A673 (cell line): ENCODE results near the gene CRY1. TPM values are rescaled to one million over a fixed set of nuclear protein-coding genes. Genes with fewer than 3 reads are reported as not detected.

Experiments used
- BruUV-seq: library from RNA; stranded (reverse); fragments of 400-500 nt; replicated peaks from 2 replicates; lab custom pipeline; 2021; lab: Mats Ljungman, UMichigan
- CTCF ChIA-PET: fragments of 300-600 bp; sonication (Branson Sonifier 250); formaldehyde crosslinking; loops from one replicate; lab custom pipeline; 2022; ENCODE audit warnings: antibody characterized with exemption; lab: Charles Lee
- POLR2A ChIA-PET: fragments of 300-600 bp; sonication (Branson Sonifier 250); formaldehyde crosslinking; loops from one replicate; lab custom pipeline; 2022; ENCODE audit warnings: antibody characterized with exemption; ENCODE audit not compliant: low non-redundant PET; lab: Charles Lee
- DNase-seq: peaks from one replicate; pipeline ENCODE4 v3.0.0-alpha.2; 2015; ENCODE audit warnings: low spot score
- H3K27ac ChIP-seq: fragments of 200-600 bp; sonication (generic); 2 replicates; pipeline ENCODE4 v1.5.1; 2016; ENCODE audit warnings: mixed run types, low read depth, mild to moderate bottlenecking, mixed read lengths, antibody characterized with exemption, low read length; ENCODE audit not compliant: poor library complexity, severe bottlenecking
- H3K27me3 ChIP-seq: fragments of 200-600 bp; sonication (generic); replicated peaks from 2 replicates; pipeline ENCODE4 v1.6.1; 2017; ENCODE audit warnings: mixed run types, low read depth, mild to moderate bottlenecking, mixed read lengths, antibody characterized with exemption, low read length; ENCODE audit not compliant: insufficient read depth, poor library complexity
- H3K36me3 ChIP-seq: fragments of 200-600 bp; sonication (generic); 2 replicates; pipeline ENCODE4 v1.6.1; 2016; ENCODE audit warnings: mixed run types, mild to moderate bottlenecking, mixed read lengths, antibody characterized with exemption, low read length; ENCODE audit not compliant: insufficient read depth, poor library complexity, severe bottlenecking
- H3K4me1 ChIP-seq: fragments of 200-600 bp; sonication (generic); 2 replicates; pipeline ENCODE4 v1.6.1; 2017; ENCODE audit warnings: mixed run types, mild to moderate bottlenecking, mixed read lengths, antibody characterized with exemption, low read length; ENCODE audit not compliant: insufficient read depth, poor library complexity, severe bottlenecking
- H3K4me3 ChIP-seq: fragments of 200-600 bp; sonication (generic); 2 replicates; pipeline ENCODE4 v1.5.1; 2016; ENCODE audit warnings: low read depth, mixed run types, mild to moderate bottlenecking, mixed read lengths, low read length; ENCODE audit not compliant: poor library complexity, severe bottlenecking
- H3K9me3 ChIP-seq: fragments of 200-600 bp; sonication (generic); 2 replicates; pipeline ENCODE4 v1.6.1; 2016; ENCODE audit warnings: mixed run types, low read depth, mild to moderate bottlenecking, mixed read lengths, antibody characterized with exemption, low read length; ENCODE audit not compliant: poor library complexity, severe bottlenecking
- CTCF ChIP-seq: fragments of 300-800, 200-600 bp; sonication (generic); conservative IDR thresholded peaks from 2 replicates; pipeline ENCODE4 v1.5.1; 2017; ENCODE audit warnings: low read depth, mild to moderate bottlenecking, antibody characterized with exemption, low read length, moderate library complexity, mixed read lengths
- EZH2 ChIP-seq: fragments of 200-600 bp; sonication (generic); IDR thresholded peaks from 2 replicates; pipeline ENCODE4 v1.6.1; 2017; ENCODE audit warnings: borderline replicate concordance, low read depth, mild to moderate bottlenecking, mixed read lengths, antibody characterized with exemption, low read length; ENCODE audit not compliant: poor library complexity, severe bottlenecking
- intact Hi-C: fragments of 100-400 bp; cut with micrococcal nuclease; formaldehyde crosslinking; loops from one replicate; pipeline ENCODE4 v1.10.0; 2022; ENCODE audit not compliant: unreplicated experiment
- total RNA-seq: library from RNA; stranded (reverse); gene quantifications from 2 replicates; pipeline ENCODE4 v1.2.3, GENCODE V29; 2021

The CRY1 gene
- total RNA-seq, 1 experiment from 2014 or later: 41.0 TPM

GRCh38 chr12:107107381-107107780 is 14.0 kb upstream of the CRY1 start:
- no peak for TF ChIP-seq EZH2
- TF ChIP-seq CTCF: no peak
- ChIA-PET CTCF (no interaction called here), POLR2A (no interaction called here)
- H3K4me3 ChIP-seq: no peak overlapping the region
- no peak overlapping the region for H3K27ac ChIP-seq
- no peak for DNase-seq
- intact Hi-C loops: loop anchor here (10.0 kb wide), 1 partner anchor 723 kb away; no protein-coding TSS in a partner anchor
- no TSS peak for BruUV-seq
- no peaks in the 10 kb centered on the region for H3K27me3 ChIP-seq
- no peaks in the 10 kb centered on the region for H3K9me3 ChIP-seq
- peaks cover 7% of the 10 kb centered on the region for H3K4me1 ChIP-seq
- H3K36me3 ChIP-seq: no peaks in the 10 kb centered on the region

- intact Hi-C loops: loop anchor here (10.0 kb wide), 1 partner anchor 722 kb away; no protein-coding TSS in a partner anchor
- ChIA-PET CTCF (no interaction called here), POLR2A (no interaction called here)
- TF ChIP-seq CTCF (no peak), EZH2 (no peak)
- DNase-seq: no peak
- Histone ChIP-seq H3K27me3 (no peaks in the 10 kb centered on the region), H3K9me3 (no peaks in the 10 kb centered on the region), H3K4me3 (no peak overlapping the region), H3K4me1 (peaks cover 7% of the 10 kb centered on the region), H3K36me3 (no peaks in the 10 kb centered on the region), H3K27ac (no peak overlapping the region)
- BruUV-seq: no TSS peak
Observed at GRCh38 chr12:107106241-107107025, 13.1 kb upstream of the CRY1 start.

GRCh38 chr12:107105410-107105703 is 12.0 kb upstream of the CRY1 start:
- TF ChIP-seq CTCF: no peak
- TF ChIP-seq EZH2: no peak
- no peaks in the 10 kb centered on the region for H3K9me3 ChIP-seq
- no peak overlapping the region for H3K4me3 ChIP-seq
- DNase-seq: no peak
- H3K27me3 ChIP-seq: no peaks in the 10 kb centered on the region
- no TSS peak for BruUV-seq
- intact Hi-C loops: loop anchor here (10.0 kb wide), 1 partner anchor 721 kb away; no protein-coding TSS in a partner anchor
- H3K4me1 ChIP-seq: peaks cover 3% of the 10 kb centered on the region
- ChIA-PET POLR2A (no interaction called here), CTCF (interaction anchor here (0.6 to 1.3 kb wide), 3 partner anchors 12 to 349 kb away, joined by 3 to 7 read pairs (median 3); partner anchors contain the start of gene CRY1)
- no peaks in the 10 kb centered on the region for H3K36me3 ChIP-seq
- no peak overlapping the region for H3K27ac ChIP-seq
